ENCODE results near the gene HS6ST3.

Gene HS6ST3

DNA sequence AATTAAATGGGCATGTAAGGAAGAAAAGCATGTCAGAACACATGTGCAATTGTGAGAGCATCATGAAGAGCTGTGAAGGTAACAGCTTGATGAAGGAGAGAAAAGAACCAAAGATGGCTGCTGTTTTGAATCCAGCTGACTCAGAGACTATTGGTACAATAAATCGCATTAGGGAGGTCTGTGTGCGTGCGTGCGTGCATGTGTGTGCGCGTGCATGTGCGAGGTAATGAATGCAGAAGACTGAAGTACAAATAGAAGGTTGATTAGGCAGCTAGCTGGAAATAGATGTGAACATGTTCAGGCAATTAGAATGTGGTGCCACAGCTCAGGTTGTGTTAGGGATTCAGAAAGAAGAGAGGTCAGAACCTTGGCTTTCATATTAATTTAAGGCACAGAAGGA lies 463.9 kb downstream of the HS6ST3 start:
- no peak for DNase-seq

DNA sequence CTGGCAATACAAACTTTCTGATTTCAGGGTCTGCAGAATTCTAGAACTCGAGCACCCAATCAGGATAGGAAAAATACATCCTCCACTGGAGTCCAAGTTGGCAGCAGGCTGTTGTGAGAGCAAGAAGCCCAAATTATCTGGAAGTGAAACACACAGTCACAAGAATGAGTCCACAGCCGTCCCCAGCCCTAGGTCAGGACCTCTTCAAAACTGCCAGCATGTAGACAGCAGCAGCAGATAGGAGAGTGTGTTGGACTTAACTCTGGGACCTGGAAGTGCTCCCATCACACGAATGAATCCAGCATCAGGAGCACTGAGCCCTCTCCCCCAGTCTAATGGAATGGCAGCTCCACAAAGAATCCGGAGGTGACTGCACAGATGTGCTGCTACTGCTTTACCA lies 483.7 kb downstream of the HS6ST3 start:
- no peak for DNase-seq

DNA sequence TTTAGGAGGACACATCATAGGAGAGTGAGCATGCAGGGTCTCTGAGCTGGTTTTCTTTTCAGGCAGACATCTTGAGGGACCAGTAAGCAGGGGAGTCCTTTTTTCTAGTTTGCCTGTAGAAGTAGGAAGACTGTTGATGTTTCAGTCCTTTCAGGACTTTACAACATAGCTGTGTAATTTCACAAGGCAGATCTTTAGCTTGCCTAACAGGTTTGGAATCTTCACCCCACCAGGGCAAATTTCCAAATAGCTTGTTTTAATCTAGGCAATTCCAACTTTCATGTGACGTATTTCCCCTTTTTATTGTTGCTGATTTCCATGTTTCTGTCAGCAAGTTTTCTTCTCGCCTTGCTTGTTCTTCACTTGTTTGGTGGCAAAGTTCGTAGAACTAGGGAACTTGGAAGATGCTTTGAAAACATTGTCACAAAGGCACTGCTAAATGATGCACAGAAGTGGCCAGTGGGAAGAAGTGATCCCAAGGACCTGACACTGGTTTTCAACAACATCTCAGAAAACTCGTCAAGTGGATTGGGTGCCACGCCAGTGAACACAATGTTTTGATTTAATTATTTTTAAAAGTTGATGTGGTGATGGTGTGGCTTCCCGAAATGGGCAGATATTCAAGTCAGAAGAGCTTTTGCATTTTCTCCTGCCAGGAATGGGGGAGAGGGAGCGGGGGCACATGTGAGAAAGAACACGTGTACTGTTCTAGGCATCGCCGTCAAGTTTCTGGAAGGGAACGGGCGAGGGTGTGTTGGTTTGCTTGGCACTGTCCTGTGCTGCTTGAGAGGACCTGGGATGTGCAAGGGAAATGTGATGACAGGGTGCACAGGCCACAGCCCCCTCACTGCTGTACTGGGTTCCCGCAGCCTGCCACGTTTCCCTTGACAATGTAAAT lies 485.8 kb downstream of the HS6ST3 start:
- DNase-seq: no peak

DNA sequence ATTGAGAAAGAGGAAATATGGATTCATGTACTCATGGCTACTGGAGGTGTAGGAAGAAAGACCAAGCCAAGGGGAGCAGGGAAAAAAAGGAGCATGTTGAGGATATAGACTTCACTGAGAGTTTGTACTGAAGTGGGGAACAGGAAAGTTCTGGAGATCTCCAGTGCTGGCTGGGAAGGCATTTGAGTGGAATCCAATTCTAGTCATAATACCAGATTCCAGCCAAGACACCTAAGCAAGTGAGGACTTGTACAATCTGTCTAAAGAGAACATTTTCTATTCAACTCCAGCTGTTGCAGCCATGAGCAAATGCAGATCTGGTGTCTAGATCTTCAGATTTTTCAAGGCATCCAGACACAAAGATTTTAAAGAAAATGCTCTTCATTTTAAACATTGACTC lies 491.8 kb downstream of the HS6ST3 start:
- no peak for DNase-seq

DNA sequence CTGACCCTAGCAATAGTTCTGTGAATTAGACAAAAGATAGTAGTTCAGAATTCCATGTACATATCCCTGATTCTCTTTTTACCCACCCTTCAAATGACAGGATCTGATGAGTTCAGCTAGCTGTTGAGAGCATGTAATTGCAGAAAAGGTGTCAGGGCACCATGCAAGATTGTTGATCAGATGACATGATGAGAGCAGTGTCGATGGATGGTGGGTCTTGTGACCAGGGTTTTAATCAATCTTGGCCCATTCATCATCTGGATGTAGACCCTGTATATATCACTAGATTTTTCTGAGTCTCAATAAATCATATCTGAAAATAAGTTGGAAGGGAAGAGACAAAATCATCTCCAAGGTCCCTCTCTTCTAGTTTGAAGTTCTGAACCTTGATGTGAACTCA lies 525.3 kb downstream of the HS6ST3 start:
- no peak for DNase-seq

DNA sequence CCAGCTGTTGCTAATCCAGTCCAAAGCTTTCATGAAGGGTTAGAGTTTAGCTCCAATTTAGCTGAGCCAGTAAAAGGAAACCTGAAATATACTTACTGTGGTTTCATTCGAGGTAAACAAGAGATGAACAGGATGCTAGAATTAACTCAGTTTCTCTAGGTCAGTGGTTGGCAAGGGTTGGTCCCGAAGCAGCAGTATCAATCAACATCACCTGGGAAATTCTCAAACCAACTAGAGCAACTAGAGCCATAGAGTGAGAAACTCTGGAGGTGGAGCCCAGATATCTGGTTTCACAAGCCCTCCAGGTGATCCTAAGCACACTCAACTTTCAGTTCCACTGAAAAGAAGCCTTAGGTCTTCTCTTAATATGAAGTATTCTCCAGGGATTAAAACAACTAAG lies 527.6 kb downstream of the HS6ST3 start:
- DNase-seq: no peak

DNA sequence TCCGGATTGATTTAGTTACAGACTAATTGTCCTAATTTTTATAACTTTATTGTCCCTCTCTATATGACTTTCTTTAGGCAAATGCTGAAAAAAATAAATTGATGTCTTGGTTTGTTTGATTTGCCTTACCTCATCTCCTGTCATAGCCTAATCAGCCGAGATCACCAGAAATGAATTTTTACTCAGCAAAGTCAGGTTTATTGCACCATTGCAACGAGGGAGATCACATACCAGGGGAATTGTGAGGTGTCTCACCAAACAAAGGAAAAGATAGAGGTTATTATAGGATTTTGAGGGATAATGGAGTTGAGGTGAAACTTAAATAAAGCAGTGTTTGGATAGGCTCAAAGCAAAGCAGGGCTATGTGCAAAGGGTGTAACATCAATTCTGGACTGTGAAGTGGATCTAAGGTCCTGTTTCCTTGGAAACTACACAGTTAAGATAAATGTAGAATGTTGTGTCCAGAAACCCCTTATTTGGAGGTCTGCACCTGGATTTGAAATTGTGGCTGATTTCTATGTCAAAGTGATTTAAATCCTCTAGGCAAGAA lies 531.8 kb downstream of the HS6ST3 start:
- no peak for DNase-seq

DNA sequence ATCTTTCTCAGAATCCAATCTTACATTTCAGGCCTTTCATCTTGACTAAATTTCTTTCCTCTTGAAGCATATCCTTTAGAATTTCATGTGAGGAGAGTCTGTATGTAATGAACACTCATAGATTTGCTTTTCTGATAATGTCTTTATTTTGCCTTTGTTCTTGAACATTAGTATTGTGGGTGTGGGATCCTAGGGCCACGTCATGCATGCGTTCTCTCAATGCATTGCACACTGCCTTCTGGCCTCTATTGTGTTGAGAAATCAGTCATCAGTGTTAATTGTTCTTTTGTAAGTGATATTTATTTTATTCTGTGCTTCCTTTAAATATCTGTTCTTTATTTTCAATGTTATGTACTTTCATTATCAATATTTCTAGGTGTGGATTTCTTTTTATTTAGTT lies 539.4 kb downstream of the HS6ST3 start:
- DNase-seq: no peak

DNA sequence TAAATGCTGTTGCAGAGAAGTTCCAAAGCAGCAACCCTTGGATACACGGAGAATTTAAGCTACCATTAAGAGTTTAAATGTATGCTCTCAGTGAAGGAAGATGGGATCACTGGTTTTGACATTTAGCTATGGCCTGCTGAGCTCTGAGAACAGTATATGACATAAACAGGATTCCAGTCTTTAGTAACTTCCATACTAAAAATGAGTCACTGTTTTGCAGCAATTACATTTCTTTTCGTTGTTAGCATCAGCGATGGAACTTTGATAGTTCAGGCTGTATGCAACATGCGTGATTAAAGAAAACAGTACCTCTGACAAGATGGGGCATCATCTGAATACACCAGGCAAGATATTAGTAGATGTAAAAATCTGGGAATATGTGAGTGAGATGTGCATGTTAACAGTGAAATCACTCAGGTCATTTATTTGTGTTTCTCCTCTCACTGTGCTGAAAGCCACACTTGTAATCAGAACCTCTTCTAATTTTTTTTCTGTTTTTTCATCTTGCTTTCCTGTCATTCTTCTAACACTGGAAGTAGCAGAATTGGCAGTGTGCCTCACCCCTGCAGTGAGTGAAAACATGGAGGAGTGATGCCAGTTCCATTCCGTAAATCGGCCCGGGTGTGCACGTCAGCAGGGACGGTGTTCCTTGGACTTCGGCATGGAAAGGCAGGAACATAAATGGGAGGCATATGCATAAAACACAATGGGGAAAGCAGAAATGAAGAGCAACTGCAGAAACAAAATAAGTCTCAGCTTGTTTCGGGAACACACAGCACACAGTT lies 542.8 kb downstream of the HS6ST3 start:
- no peak for DNase-seq

DNA sequence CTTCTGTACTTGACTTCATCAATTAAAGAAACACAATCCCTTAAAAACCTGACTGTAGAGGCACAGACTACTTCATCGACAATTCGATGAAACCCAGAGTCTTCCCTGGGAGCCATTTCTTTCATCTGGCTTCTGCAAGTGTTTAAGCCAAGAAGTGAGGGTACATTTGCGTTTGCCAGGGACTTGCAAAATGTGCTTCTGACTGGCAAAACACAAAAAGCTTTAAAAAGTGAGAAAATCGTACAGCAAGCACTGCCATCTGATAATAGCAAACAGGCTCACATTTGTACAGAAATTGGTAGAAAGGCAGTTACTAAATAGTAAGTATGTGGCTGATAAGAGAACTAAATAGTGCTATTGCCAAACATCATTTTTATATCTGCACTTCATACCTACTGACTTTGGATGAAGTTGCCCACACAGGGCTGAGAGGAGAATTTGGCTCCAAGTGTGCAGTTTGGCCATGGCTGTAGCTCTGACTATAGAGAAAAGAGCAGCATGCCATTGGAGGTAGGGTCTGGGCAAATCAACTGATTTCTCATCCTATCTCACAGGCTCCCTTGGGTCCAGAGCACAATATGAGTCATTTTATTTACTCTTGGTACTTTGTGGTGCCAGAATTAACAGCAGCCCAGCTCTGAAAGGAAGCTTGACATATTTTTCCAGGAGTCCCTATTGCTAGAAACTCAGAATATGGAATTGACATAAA lies 546.2 kb downstream of the HS6ST3 start:
- no peak for DNase-seq

DNA sequence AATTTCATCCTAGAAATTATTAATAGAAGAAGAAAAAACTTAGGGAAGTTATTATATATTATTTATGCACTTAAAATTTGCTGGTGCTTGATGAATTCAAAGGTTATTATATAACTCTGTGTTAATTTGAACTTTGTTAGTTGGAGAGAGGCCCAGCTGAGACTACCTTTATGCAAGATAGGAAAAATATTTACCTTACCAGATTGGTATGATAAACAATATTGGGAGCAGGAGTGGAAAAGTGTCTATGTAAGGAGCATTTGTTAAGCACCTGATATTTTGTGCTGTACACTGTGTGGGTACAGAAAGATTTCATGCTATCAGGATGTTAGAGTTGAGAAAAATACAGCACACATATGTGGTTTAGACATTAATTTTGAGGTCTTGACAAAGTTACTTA lies 547.1 kb downstream of the HS6ST3 start:
- no peak for DNase-seq

DNA sequence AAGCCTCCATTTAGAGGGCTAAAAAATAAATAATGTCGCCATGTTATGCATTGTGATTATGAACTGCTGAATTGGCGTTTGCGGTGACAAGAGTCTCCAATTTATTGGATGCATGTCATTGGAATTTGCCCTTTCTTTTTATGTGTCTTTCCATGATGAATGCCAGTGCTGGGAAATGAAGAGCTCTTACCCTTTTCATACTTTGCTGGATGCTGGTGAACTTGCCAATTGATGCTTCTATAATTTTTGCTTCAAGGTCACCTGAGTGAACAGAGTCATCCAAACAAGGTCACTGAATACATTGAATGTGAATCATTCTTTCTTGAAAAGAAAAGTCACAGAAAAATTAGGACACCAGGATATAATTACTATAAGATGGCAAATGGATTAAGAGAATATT lies 556.2 kb downstream of the HS6ST3 start:
- DNase-seq: no peak

DNA sequence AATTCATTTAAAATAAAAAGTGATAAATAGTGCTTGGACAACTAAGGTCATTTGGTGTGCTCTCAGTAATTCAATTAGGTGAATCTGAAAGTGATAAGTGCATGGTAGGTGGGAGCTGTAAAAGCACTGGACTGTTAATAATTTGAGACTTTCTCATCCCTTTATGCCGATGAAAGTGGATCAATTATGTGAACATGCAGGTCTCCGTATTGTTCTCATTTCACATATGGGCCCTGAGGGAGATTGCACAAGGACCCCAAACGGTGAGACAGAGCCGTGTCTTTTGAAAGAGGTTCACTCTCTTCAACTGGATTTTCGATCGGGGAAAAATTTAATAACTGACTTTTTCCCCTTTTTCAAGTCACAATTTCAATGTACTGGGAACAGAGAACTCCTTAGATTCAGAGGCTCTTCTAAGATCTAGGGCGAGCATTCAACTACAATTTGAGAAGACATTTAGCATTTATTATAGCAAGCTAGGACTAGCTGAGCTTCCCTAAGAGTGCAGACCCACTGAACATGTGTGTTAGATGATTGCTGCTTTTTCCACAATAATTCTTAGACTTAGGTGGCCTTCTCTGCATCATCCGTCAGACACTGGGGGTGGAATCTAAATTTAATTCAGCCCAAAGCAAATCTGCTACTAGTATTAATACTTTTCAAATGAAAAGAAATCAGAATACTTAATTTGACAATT lies 556.8 kb downstream of the HS6ST3 start:
- no peak for DNase-seq

DNA sequence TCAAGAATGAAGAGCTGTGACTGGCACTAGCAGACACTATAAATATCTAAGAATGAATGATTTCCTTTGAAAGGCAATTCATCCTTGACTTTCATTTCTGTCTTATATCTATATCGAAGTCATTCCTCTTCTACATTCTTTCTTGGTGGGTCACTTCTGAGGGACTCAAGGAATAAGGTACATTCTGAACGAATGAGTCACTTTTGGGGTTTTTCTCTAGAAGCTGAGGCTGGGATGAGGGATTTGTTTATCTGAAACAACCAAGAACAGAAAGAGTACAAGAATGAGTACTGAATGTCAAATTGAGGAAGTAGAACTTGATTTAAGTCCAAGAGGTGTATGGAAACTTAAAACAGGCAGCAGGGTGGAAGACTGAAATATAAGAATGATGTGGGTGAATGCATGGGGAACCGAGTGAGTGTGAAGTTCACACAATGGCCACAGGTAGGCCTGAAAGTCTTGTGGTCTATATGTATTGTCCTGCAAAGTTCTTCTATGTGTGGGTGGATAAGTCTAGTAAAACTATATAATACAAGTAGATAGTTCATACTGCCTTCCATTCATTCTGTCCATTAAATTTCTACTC lies 560.5 kb downstream of the HS6ST3 start:
- no peak for DNase-seq

DNA sequence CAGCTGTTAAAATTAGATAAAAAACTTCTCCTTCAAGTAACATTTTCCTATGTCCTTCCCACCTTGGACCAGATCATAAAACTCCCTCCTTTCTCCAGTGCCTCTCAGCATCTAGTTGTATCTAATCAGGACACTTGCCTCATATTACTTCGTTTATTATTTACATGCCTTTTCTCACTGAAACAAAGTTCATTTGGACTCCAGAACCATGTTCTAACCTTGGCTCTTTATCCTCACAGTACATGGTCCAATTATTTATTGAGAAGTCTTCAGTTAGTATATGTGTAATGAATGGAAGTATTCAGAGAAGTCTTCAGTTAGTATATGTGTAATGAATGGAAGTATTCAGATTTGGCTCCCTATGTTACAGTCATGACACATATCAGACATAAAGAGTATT lies 561.7 kb downstream of the HS6ST3 start:
- no peak for DNase-seq

DNA sequence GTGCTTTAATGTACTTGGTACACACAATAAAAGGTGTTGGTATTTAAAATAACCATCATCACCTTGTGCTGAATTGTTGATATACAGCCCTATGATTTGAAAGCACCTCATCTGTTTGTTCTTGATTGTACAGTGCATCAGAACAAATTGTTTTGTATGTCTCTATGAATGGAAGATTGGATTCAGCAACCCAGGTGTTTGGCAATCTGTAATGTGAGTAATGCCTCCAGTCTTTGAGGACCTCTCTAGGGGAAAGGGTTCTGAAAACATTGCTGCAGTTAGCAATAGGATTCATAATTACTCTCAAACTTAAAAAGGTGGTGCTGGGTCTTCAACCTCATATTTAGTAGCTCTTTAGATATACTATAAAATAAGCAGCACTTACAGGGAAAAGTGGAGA lies 562.6 kb downstream of the HS6ST3 start:
- DNase-seq: no peak

DNA sequence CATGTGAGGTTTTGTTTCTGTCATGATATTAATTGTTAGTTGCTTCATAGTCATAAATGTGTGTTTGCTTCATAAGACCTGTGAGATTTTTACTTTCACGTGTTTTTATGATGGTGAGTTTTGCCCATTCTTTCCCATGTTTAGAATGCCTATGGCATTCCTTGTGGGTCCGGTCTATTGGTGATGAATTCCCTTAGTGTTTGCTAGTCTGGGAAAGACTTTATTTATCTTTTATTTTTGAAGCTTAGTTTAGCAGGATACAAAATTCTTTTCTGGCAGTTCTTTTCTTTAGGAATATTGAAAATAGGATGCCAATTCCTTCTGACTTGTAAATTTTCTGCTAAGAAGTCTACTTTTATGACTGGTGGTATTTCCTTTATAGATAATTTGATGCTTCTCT lies 571.7 kb downstream of the HS6ST3 start:
- no peak for DNase-seq

DNA sequence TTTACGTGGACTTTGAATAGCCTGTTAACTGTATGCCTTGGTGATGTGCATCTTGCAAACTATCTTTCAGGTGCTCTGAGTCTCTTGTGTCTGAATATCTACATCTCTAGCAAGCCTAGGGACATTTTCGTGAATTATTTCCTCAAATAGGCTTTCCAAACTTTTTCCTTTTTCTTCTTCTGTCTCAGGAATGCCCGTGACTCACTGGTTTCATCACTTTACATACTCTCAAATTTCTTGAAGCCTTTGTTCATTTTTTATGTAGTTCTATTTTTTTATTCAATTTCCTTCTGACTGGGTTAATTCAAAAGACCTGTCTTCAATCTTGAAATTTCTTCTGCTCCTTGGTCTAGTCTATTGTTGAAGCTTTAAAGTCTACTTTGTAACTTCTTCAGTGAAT lies 572.1 kb downstream of the HS6ST3 start:
- no peak for DNase-seq

DNA sequence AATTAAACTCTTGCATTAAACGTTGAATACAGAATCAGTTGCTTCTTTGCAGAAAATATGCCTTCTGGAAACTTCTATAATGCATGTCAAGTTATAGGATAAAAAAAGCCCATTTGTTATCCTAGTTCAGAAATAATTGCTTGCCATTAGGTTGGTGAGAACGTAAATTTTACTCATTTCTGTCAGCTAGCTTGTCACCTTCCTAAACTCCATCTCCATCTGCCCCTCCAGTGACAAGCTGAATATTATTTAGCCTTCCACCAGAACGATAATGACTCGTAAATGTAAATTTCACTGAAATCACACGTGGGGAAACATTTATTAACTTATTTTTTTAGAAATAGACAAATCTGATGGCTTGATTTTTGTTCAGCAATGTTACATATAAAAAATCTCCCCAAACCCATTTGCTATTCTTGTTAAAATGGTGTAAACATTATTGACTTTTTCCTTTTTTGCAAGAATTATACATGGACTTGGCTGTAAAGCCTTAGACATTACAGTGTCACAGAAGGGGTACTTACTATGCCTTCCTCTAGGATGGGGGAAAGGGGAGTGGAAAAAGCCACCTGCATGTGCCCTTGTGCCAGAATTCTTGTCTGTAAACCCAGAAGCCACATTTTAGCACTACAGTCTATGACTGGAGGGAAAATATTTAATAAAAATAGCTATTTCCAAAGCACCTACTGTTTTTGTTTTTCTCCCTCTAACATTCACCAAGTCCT lies 577.5 kb downstream of the HS6ST3 start:
- no peak for DNase-seq

DNA sequence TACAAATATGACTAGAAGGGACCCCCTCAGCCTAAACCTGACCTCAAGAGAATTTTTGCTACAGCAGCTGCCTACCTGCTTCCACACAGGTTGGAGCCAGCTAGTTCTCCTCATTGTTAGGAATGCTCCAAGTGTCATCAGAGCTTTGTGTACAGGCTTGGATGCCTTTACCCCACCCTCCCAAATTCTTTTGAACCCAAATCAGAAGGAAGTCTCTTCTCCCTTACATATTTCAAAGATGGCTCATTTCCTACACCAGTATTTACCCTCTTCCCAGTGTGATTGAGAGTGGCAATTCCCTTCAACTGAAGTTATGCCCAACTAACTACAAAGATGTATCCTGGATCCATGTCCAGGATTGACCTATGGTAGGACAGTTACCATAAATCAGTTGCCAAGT lies 581.2 kb downstream of the HS6ST3 start:
- DNase-seq: no peak

DNA sequence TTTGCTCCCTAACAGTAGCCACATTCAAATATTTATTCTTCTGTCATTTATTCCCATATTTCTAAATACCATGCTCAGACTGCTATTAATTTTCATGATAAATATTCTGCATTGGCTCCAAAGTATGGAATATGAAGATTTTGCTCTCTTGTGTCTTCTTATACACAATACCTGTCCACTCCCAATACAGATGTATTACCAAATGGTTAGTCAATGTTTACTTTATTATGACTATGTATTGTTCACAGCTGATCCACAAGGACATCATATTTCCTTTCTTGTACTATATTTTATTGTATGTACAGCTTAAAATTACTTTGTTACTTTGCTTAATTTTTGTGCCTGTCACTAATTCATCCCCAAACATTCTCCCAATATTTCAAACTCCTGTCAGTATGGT lies 582.1 kb downstream of the HS6ST3 start:
- no peak for DNase-seq

DNA sequence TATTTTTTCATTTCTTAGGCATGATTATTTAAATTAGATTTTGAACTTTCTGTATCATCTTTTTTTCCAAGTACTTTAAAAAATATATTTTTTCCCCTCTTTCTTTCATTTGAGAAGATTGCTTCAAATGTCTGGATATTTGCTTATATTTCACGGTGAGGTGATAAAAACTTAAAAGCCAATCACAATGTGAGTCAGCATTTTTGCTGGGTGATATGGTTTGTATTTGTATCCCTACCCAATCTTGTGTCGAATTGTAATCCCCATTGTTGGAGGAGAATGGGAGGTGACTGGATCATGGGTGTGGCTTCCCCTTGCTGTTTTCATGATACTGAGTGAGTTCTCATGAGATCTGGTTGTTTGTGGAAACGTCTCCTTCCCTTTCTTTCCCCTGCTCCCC lies 583.9 kb downstream of the HS6ST3 start:
- no peak for DNase-seq

Data from stimulated activated CD4-positive, alpha-beta T cell treated with anti-CD3 and anti-CD28 coated beads, Interleukin-4, amount 100 ng/mL, for 24 hours (primary cell).